PC-9 (cell line): ENCODE data around the gene CATSPERB. TPM values are rescaled to one million over a fixed set of nuclear protein-coding genes. Genes with fewer than 3 reads are reported as not detected.
A peak's percentile ranks its signal among the peaks of the same experiment; 100 is the strongest.
"Not testable (repeated sequence)": the region's sequence is repeated elsewhere in the genome, so short reads cannot be mapped to it uniquely, and the experiment has no call there.

ENCODE experiments used
- BruUV-seq: library from RNA; stranded (reverse); fragments of 400-500 nt; replicated peaks from 2 replicates; lab custom pipeline; 2021; lab: Mats Ljungman, UMichigan
- CTCF ChIA-PET: fragments of 300-600 bp; sonication (Branson Sonifier 250); formaldehyde crosslinking; loops from one replicate; lab custom pipeline; 2022; ENCODE audit warnings: antibody characterized with exemption; lab: Charles Lee
- POLR2A ChIA-PET: fragments of 300-600 bp; sonication (Branson Sonifier 250); formaldehyde crosslinking; loops from one replicate; lab custom pipeline; 2022; ENCODE audit warnings: antibody characterized with exemption; ENCODE audit not compliant: unreplicated experiment; lab: Charles Lee
- DNase-seq, 2 experiments: peaks; one replicate each; pipeline versions ENCODE4 v3.0.0 to v3.0.0-alpha.2; 2015 to 2022; ENCODE audit warnings: mixed read lengths in 1 of 2
- H2AFZ ChIP-seq: fragments of 200-600 bp; sonication (generic); 2 replicates; pipeline ENCODE4 v1.8.1; 2017; ENCODE audit warnings: antibody characterized with exemption
- H3F3A ChIP-seq: fragments of 200-600 bp; sonication (generic); 2 replicates; pipeline ENCODE4 v1.8.1; 2017; ENCODE audit warnings: antibody characterized with exemption, mild to moderate bottlenecking, low read depth; ENCODE audit not compliant: insufficient read depth
- H3K27ac ChIP-seq: fragments of 200-600 bp; sonication (generic); 2 replicates; pipeline ENCODE4 v1.6.1; 2016; ENCODE audit warnings: mixed run types
- H3K27me3 ChIP-seq: fragments of 200-600 bp; sonication (generic); 2 replicates; pipeline ENCODE4 v1.6.1; 2016; ENCODE audit warnings: low read depth, mixed run types; ENCODE audit not compliant: insufficient read depth
- H3K36me3 ChIP-seq: fragments of 200-600 bp; sonication (generic); 2 replicates; pipeline ENCODE4 v1.6.1; 2016; ENCODE audit warnings: low read depth, mixed run types
- H3K4me1 ChIP-seq: fragments of 200-600 bp; sonication (generic); replicated peaks from 2 replicates; pipeline ENCODE4 v1.6.1; 2016; ENCODE audit warnings: mixed run types; ENCODE audit not compliant: insufficient read depth
- H3K4me2 ChIP-seq: fragments of 200-600 bp; sonication (generic); 2 replicates; pipeline ENCODE4 v1.6.1; 2017; ENCODE audit warnings: mixed run types
- H3K4me3 ChIP-seq: fragments of 200-600 bp; sonication (generic); 2 replicates; pipeline ENCODE4 v1.6.1; 2016; ENCODE audit warnings: mixed run types
- H3K79me2 ChIP-seq: fragments of 200-600 bp; sonication (generic); 2 replicates; pipeline ENCODE4 v1.6.1; 2017; ENCODE audit warnings: low read depth, mixed run types
- H3K9me2 ChIP-seq: fragments of 200-600 bp; sonication (generic); 2 replicates; pipeline ENCODE4 v1.8.1; 2017; ENCODE audit warnings: mild to moderate bottlenecking; ENCODE audit not compliant: insufficient read depth
- H3K9me3 ChIP-seq: fragments of 200-600 bp; sonication (generic); 2 replicates; pipeline ENCODE4 v1.8.1; 2016; ENCODE audit warnings: low read depth; ENCODE audit not compliant: insufficient read depth
- H4K20me1 ChIP-seq: fragments of 200-600 bp; sonication (generic); 2 replicates; pipeline ENCODE4 v1.8.1; 2017; ENCODE audit not compliant: insufficient read depth
- EZH2 ChIP-seq: fragments of 200-600 bp; sonication (generic); IDR thresholded peaks from 2 replicates; pipeline ENCODE4 v1.8.0; 2017; ENCODE audit warnings: antibody characterized with exemption, low read depth
- intact Hi-C: fragments of 100-400 bp; cut with micrococcal nuclease; formaldehyde crosslinking; loops from one replicate; pipeline ENCODE4 v1.10.0; 2022; ENCODE audit not compliant: unreplicated experiment
- total RNA-seq: library from RNA; stranded (reverse); gene quantifications from 2 replicates; pipeline ENCODE4 v1.2.3, GENCODE V29; 2021
- TF ChIP-seq, protein P1 (sequence below): fragments of 200-600 bp; sonication (generic); conservative IDR thresholded peaks from 2 replicates; pipeline ENCODE4 v1.6.1; 2017; ENCODE audit warnings: mixed run types, antibody characterized with exemption, mild to moderate bottlenecking, moderate library complexity

CATSPERB gene
- total RNA-seq, 1 experiment from 2014 or later, result not detected

DNA sequence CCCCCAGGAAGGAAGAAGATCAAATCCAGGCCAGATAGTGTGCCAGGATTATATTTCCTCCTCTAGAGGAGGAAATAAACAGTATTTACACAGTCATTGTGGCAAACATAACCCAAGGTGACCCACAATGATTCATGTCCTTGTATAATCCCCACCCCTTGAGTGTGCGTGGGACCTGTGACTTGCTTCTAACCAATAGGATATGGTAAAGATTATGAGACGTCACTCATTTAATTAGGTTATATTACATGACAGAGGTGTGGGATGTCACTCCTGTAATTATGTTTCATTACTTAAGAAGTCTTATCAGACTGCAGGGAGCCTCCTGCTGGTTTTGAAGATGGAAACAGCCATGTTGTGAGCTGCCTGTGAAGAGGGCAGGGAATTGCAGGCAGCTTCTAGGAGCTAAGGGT, 12.2 kb upstream of the CATSPERB start:
- POLR2A ChIA-PET, result no interaction called here
- no peaks in the 10 kb centered on the region for H3K9me3 ChIP-seq
- H3K27ac ChIP-seq, result peak overlapping the region; percentile 77
- peaks cover 32% of the 10 kb centered on the region for H3K4me1 ChIP-seq
- no peaks in the 10 kb centered on the region for H4K20me1 ChIP-seq
- TF ChIP-seq, protein P1, sequence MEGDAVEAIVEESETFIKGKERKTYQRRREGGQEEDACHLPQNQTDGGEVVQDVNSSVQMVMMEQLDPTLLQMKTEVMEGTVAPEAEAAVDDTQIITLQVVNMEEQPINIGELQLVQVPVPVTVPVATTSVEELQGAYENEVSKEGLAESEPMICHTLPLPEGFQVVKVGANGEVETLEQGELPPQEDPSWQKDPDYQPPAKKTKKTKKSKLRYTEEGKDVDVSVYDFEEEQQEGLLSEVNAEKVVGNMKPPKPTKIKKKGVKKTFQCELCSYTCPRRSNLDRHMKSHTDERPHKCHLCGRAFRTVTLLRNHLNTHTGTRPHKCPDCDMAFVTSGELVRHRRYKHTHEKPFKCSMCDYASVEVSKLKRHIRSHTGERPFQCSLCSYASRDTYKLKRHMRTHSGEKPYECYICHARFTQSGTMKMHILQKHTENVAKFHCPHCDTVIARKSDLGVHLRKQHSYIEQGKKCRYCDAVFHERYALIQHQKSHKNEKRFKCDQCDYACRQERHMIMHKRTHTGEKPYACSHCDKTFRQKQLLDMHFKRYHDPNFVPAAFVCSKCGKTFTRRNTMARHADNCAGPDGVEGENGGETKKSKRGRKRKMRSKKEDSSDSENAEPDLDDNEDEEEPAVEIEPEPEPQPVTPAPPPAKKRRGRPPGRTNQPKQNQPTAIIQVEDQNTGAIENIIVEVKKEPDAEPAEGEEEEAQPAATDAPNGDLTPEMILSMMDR, result no peak
- TF ChIP-seq EZH2, result no peak
- no peaks in the 10 kb centered on the region for H3K79me2 ChIP-seq
- no peaks in the 10 kb centered on the region for H3K27me3 ChIP-seq
- CTCF ChIA-PET, result no interaction called here
- H3K4me2 ChIP-seq, result peak overlapping the region; percentile 53
- no peaks in the 10 kb centered on the region for H3K36me3 ChIP-seq
- no TSS peak for BruUV-seq
- intact Hi-C loops, result no loop called here
- no peak overlapping the region for H3K4me3 ChIP-seq
- peak in 1 of 2 experiments; percentile 90 for DNase-seq
- no peaks in the 10 kb centered on the region for H3K9me2 ChIP-seq
- peaks cover 7% of the 10 kb centered on the region; the same call in 1 of the 2 replicates for H3F3A ChIP-seq
- peak overlapping the region; percentile 77 for H2AFZ ChIP-seq

DNA sequence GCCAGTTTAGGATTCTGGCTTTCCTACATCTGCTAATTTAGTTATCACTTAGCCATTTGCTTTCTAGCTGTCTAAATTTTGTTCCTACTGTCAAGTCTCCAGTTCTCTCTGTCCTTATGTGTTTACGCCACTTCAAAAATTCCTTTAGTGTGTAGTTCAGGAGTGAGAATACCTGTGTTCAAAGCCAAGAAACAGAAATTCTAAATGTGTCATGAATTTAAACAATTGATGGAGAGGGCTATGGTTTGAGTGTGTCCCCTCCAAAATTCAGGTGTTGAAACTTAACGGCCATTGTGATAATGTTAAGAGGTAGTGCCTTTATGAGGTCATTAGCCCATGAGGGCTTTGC, 11.4 kb upstream of the CATSPERB start:
- DNase-seq, result no peak
- Histone ChIP-seq H3K9me3 (no peaks in the 10 kb centered on the region), H3K4me3 (no peak overlapping the region), H3F3A (peaks cover 7% of the 10 kb centered on the region; the same call in 1 of the 2 replicates), H3K27me3 (no peaks in the 10 kb centered on the region), H2AFZ (no peak overlapping the region), H3K36me3 (no peaks in the 10 kb centered on the region), H3K4me1 (peaks cover 32% of the 10 kb centered on the region), H3K79me2 (no peaks in the 10 kb centered on the region), H3K9me2 (no peaks in the 10 kb centered on the region), H3K4me2 (no peak overlapping the region), H4K20me1 (no peaks in the 10 kb centered on the region), H3K27ac (peak overlapping the region; percentile 77)
- BruUV-seq, result no TSS peak
- intact Hi-C loops, result no loop called here
- ChIA-PET CTCF (no interaction called here), POLR2A (no interaction called here)
- TF ChIP-seq, protein P1, result no peak
- TF ChIP-seq EZH2, result no peak

DNA sequence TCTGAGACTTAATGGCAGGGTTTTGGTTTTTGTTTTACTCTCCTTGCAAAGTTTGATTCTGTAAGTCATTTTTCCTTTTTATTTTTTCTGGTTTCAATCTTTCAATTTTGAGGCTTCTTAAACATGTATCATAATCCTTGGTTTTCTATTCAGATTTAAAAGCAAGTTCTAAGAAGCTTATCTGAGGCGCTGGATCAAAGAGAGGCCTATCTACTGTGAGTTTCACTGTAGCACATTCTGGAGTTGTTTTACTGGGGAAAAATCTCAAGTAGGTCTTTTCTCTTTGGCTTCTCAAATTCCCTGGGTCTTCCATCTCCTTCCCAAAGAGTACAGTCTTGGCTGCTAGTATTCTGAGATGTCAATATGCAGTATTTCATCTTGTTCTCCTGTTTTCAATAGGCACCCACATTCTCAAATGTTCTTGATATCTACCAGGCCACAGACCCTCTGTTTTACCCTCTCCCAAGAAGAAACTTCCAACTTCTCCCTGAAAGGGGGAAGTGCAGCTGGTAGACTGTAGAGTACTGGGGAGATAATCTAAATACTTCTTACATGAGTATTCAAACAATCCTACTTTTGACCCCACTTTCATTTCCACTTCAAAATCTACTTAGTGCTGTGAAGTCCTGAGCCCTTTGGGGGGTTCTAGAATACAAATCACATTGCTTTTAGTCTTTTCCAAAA, 10.9 kb upstream of the CATSPERB start:
- H3K9me3 ChIP-seq, result no peaks in the 10 kb centered on the region
- no peak overlapping the region for H2AFZ ChIP-seq
- H3K79me2 ChIP-seq, result no peaks in the 10 kb centered on the region
- peaks cover 7% of the 10 kb centered on the region; the same call in 1 of the 2 replicates for H3F3A ChIP-seq
- H3K27ac ChIP-seq, result no peak overlapping the region
- H3K4me3 ChIP-seq, result no peak overlapping the region
- no peaks in the 10 kb centered on the region for H3K9me2 ChIP-seq
- peaks cover 32% of the 10 kb centered on the region for H3K4me1 ChIP-seq
- H4K20me1 ChIP-seq, result no peaks in the 10 kb centered on the region
- no peak for DNase-seq
- no peaks in the 10 kb centered on the region for H3K27me3 ChIP-seq
- no peak for TF ChIP-seq EZH2
- TF ChIP-seq, protein P1, result no peak
- no TSS peak for BruUV-seq
- H3K36me3 ChIP-seq, result no peaks in the 10 kb centered on the region
- no peak overlapping the region for H3K4me2 ChIP-seq
- POLR2A ChIA-PET, result no interaction called here
- CTCF ChIA-PET, result no interaction called here
- intact Hi-C loops, result no loop called here

DNA sequence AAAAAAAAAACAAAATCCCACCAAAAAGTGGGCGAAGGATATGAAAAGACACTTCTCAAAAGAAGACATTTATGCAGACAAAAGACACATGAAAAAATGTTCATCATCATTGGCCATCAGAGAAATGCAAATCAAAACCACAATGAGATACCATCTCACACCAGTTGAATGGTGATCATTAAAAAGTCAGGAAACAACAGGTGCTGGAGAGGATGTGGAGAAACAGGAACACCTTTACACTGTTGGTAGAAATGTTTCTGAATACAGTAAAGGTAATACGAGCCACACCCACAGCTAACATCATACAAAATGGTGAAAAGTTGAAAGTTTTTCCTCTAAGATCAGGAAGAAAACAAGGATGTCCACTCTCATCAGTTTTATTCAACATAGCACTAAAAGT, 8.0 kb upstream of the CATSPERB start:
- H3K4me3 ChIP-seq, H3K9me3 ChIP-seq, DNase-seq, H3K9me2 ChIP-seq, H3K27me3 ChIP-seq, H2AFZ ChIP-seq, BruUV-seq, CTCF ChIA-PET, H3K36me3 ChIP-seq, H3K79me2 ChIP-seq, H3K27ac ChIP-seq, H3F3A ChIP-seq, intact Hi-C loops, H4K20me1 ChIP-seq, H3K4me2 ChIP-seq, POLR2A ChIA-PET: not testable (repeated sequence)
- peaks cover 22% of the 10 kb centered on the region for H3K4me1 ChIP-seq
